ENCODE results near the gene CBFA2T2.
A peak's percentile ranks its signal among the peaks of the same experiment; 100 is the strongest.

CBFA2T2 gene

GRCh38 chr20:33653218-33653899 lies 163.5 kb downstream of the CBFA2T2 start:
- DNase-seq (ENCODE audit: insufficient read length, low spot score) (peak; percentile 88), FAIRE-seq (no peak)

GRCh38 chr20:33653900-33654596 lies 164.2 kb downstream of the CBFA2T2 start:
- DNase-seq (ENCODE audit: insufficient read length, low spot score), result peak; percentile 13
- FAIRE-seq, result no peak
- TF ChIP-seq CTCF (IDR thresholded peaks at IDR 0.05; ENCODE audit: insufficient read depth, missing control alignments), result no peak

More at GRCh38 chr20:33653218-33653899, 163.5 kb downstream of the CBFA2T2 start:
- peak; percentile 92 for TF ChIP-seq CTCF (IDR thresholded peaks at IDR 0.05; ENCODE audit: insufficient read depth, missing control alignments)

- TF ChIP-seq CTCF (IDR thresholded peaks at IDR 0.05; ENCODE audit: insufficient read depth, missing control alignments), result no peak
- peak; percentile 9 for DNase-seq (ENCODE audit: insufficient read length, low spot score)
- no peak for FAIRE-seq
These were observed 164.8 kb downstream of the CBFA2T2 start for GRCh38 chr20:33654680-33655161.

GRCh38 chr20:33655164-33655563 lies 165.3 kb downstream of the CBFA2T2 start:
- TF ChIP-seq CTCF (IDR thresholded peaks at IDR 0.05; ENCODE audit: insufficient read depth, missing control alignments), result no peak
- FAIRE-seq (no peak), DNase-seq (ENCODE audit: insufficient read length, low spot score) (peak; percentile 2)

GRCh38 chr20:33656010-33656782 lies 166.3 kb downstream of the CBFA2T2 start:
- TF ChIP-seq CTCF (IDR thresholded peaks at IDR 0.05; ENCODE audit: insufficient read depth, missing control alignments), result no peak
- no peak for FAIRE-seq
- DNase-seq (ENCODE audit: insufficient read length, low spot score), result peak; percentile 11

- peak; percentile 10 for DNase-seq (ENCODE audit: insufficient read length, low spot score)
- no peak for FAIRE-seq
These were observed 167.1 kb downstream of the CBFA2T2 start for GRCh38 chr20:33656783-33657703.

More at GRCh38 chr20:33656783-33657703, 167.1 kb downstream of the CBFA2T2 start:
- TF ChIP-seq CTCF (IDR thresholded peaks at IDR 0.05; ENCODE audit: insufficient read depth, missing control alignments), result no peak
